B cell (primary cell): ENCODE results near the gene ANTKMT.

ENCODE experiments used
- CTCF ChIP-seq: fragments of 200-600 bp; IDR thresholded peaks from one replicate; pipeline ENCODE4 v1.8.0; 2022; ENCODE audit warnings: antibody characterized with exemption, mild to moderate bottlenecking
- EZH2 ChIP-seq: IDR thresholded peaks from 2 replicates; pipeline ENCODE4 v1.6.1; 2012; ENCODE audit warnings: borderline replicate concordance, low read depth, mild to moderate bottlenecking, moderate library complexity, low read length; ENCODE audit not compliant: insufficient read depth, poor library complexity, severe bottlenecking

- TF ChIP-seq CTCF (no peak), EZH2 (no peak)
Measured at GRCh38 chr16:769184-769784, 48.3 kb downstream of the ANTKMT start.
